K562 (cell line): Measurements from ENCODE around the gene USH1G. TPM values are rescaled to one million over a fixed set of nuclear protein-coding genes. Genes with fewer than 3 reads are reported as not detected.
A peak's percentile ranks its signal among the peaks of the same experiment; 100 is the strongest.

Source experiments
- PHF8 ChIP-seq: fragments of 200-600 bp; sonication (generic); IDR thresholded peaks from 2 replicates; pipeline ENCODE4 v1.6.1; 2012; ENCODE audit warnings: mixed run types, mild to moderate bottlenecking, inconsistent platforms, low read length, moderate library complexity, borderline replicate concordance
- POLR2G ChIP-seq: fragments of 200-400 bp; formaldehyde crosslinking; IDR thresholded peaks from 2 replicates; pipeline ENCODE4 v1.6.1; 2017; ENCODE audit warnings: low read depth, mild to moderate bottlenecking, antibody characterized with exemption, low read length, moderate library complexity
- POLR2H ChIP-seq: IDR thresholded peaks from 2 replicates; pipeline ENCODE4 v1.6.1; 2016; ENCODE audit warnings: missing genetic modification characterization, low read depth, mild to moderate bottlenecking, control low read depth, missing compliant biosample characterization, moderate library complexity
- RB1 ChIP-seq: fragments of 450-650 bp; IDR thresholded peaks from 2 replicates; pipeline ENCODE4 v1.6.1; 2017; ENCODE audit warnings: low read depth, mild to moderate bottlenecking
- polyA plus RNA-seq, 8 experiments: library from polyadenylated mRNA; depleted of rRNA in 4 of 8; stranded (reverse) in 5 of 8; unstranded in 3 of 8; fragments of >200 nt; fragmentation: Nextera tagmentation in 2 of 8; fragmentation: Illumina TruSeq in 1 of 8; extraction: Ambion mirVana in 2 of 8; extraction: Trizol in 1 of 8; gene quantifications; 2 replicates each; pipeline versions ENCODE4 v1.2.1 to v1.2.3, GENCODE V29; 2011 to 2014; ENCODE audit warnings: inconsistent platforms in 1 of 8, missing spikeins in 1 of 8
- total RNA-seq, 7 experiments: library from RNA; depleted of rRNA in 6 of 7; stranded (reverse); fragments of >200 nt in 6 of 7; fragmentation: Illumina TruSeq in 2 of 7; extraction: Trizol in 2 of 7; gene quantifications; 2 replicates each; pipeline versions ENCODE4 v1.2.1 to v1.2.3, GENCODE V29; 2011 to 2021; ENCODE audit warnings: low replicate concordance in 1 of 7
- TF ChIP-seq, protein P1 (sequence below): fragments of 200-600 bp; sonication (generic); IDR thresholded peaks from one replicate; pipeline ENCODE4 v1.6.1; 2012; ENCODE audit warnings: mild to moderate bottlenecking, low read depth, low read length, inconsistent platforms
- TF ChIP-seq, protein P2 (sequence below): sonication (generic); formaldehyde crosslinking; IDR thresholded peaks from 2 replicates; pipeline ENCODE4 v1.8.0; 2022; ENCODE audit warnings: mild to moderate bottlenecking, low read depth, missing genetic modification reagents
- TF ChIP-seq, protein P3 (sequence below): sonication (generic); IDR thresholded peaks from 2 replicates; pipeline ENCODE4 v1.6.1; 2016
- TF ChIP-seq, protein P4 (sequence below): fragments of 450-650 bp; IDR thresholded peaks from 2 replicates; pipeline ENCODE4 v1.6.1; 2016
- TF ChIP-seq, protein P5 (sequence below): fragments of 250-450 bp; sonication (Bioruptor Pico); IDR thresholded peaks from 2 replicates; pipeline ENCODE4 v1.4.0; 2020; ENCODE audit warnings: mild to moderate bottlenecking

The USH1G gene
- total and polyA plus RNA-seq, 9 of the 15 experiments (the other 6 are each of a cell fraction or from before 2014, with no cell fraction given), result 0.22 to 1.00 (median 0.64) TPM; not detected in 2

DNA sequence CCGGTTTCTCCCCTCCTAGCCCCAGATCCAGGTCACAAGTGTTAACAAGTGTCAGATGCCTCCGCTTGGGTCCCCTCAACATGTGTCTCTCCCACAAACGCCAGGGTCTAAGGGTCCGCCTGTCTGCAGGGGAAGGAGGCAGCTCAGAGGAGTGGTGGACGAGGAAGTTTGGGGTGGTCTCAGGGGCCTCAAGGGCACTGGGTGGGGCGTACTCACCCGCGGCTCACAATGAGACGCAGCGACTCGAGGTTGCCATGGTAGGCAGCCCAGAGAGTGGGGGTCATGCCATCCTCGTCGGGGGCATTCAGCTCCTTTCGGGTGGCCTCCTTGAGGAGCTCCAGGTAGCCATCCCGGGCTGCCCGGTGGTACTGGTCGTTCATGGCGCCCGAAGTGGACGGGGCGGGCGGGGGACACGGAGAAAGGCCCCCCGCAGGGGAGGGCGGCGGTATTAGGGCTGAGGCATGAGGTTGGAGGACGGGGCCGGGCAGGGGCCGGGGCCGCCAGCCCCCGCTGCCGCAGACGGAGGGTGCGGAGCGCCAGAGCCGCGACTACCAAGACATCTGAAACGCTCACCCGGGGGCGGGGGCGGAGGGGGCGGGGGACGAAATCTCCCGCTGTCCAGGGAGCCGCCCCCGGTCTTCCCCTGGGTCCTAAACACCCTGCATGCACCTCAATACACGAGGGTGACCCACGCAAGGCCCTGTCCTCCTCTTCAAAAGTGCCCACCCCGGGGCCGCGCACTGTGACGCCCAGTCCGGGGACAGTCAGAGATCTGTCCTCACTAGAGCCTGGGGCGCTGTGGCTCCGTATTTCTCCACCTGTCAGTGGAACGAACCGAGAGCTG is at the start of gene USH1G (continued):
- TF ChIP-seq, protein P1, sequence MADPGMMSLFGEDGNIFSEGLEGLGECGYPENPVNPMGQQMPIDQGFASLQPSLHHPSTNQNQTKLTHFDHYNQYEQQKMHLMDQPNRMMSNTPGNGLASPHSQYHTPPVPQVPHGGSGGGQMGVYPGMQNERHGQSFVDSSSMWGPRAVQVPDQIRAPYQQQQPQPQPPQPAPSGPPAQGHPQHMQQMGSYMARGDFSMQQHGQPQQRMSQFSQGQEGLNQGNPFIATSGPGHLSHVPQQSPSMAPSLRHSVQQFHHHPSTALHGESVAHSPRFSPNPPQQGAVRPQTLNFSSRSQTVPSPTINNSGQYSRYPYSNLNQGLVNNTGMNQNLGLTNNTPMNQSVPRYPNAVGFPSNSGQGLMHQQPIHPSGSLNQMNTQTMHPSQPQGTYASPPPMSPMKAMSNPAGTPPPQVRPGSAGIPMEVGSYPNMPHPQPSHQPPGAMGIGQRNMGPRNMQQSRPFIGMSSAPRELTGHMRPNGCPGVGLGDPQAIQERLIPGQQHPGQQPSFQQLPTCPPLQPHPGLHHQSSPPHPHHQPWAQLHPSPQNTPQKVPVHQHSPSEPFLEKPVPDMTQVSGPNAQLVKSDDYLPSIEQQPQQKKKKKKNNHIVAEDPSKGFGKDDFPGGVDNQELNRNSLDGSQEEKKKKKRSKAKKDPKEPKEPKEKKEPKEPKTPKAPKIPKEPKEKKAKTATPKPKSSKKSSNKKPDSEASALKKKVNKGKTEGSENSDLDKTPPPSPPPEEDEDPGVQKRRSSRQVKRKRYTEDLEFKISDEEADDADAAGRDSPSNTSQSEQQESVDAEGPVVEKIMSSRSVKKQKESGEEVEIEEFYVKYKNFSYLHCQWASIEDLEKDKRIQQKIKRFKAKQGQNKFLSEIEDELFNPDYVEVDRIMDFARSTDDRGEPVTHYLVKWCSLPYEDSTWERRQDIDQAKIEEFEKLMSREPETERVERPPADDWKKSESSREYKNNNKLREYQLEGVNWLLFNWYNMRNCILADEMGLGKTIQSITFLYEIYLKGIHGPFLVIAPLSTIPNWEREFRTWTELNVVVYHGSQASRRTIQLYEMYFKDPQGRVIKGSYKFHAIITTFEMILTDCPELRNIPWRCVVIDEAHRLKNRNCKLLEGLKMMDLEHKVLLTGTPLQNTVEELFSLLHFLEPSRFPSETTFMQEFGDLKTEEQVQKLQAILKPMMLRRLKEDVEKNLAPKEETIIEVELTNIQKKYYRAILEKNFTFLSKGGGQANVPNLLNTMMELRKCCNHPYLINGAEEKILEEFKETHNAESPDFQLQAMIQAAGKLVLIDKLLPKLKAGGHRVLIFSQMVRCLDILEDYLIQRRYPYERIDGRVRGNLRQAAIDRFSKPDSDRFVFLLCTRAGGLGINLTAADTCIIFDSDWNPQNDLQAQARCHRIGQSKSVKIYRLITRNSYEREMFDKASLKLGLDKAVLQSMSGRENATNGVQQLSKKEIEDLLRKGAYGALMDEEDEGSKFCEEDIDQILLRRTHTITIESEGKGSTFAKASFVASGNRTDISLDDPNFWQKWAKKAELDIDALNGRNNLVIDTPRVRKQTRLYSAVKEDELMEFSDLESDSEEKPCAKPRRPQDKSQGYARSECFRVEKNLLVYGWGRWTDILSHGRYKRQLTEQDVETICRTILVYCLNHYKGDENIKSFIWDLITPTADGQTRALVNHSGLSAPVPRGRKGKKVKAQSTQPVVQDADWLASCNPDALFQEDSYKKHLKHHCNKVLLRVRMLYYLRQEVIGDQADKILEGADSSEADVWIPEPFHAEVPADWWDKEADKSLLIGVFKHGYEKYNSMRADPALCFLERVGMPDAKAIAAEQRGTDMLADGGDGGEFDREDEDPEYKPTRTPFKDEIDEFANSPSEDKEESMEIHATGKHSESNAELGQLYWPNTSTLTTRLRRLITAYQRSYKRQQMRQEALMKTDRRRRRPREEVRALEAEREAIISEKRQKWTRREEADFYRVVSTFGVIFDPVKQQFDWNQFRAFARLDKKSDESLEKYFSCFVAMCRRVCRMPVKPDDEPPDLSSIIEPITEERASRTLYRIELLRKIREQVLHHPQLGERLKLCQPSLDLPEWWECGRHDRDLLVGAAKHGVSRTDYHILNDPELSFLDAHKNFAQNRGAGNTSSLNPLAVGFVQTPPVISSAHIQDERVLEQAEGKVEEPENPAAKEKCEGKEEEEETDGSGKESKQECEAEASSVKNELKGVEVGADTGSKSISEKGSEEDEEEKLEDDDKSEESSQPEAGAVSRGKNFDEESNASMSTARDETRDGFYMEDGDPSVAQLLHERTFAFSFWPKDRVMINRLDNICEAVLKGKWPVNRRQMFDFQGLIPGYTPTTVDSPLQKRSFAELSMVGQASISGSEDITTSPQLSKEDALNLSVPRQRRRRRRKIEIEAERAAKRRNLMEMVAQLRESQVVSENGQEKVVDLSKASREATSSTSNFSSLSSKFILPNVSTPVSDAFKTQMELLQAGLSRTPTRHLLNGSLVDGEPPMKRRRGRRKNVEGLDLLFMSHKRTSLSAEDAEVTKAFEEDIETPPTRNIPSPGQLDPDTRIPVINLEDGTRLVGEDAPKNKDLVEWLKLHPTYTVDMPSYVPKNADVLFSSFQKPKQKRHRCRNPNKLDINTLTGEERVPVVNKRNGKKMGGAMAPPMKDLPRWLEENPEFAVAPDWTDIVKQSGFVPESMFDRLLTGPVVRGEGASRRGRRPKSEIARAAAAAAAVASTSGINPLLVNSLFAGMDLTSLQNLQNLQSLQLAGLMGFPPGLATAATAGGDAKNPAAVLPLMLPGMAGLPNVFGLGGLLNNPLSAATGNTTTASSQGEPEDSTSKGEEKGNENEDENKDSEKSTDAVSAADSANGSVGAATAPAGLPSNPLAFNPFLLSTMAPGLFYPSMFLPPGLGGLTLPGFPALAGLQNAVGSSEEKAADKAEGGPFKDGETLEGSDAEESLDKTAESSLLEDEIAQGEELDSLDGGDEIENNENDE, result no peak
- TF ChIP-seq RB1 (peak; percentile 10; the same call in 1 of the 2 replicates), PHF8 (peak; percentile 41; the same call in 1 of the 2 replicates), POLR2G (peak; percentile 52), POLR2H (tag) (no peak)
- TF ChIP-seq, protein P2, sequence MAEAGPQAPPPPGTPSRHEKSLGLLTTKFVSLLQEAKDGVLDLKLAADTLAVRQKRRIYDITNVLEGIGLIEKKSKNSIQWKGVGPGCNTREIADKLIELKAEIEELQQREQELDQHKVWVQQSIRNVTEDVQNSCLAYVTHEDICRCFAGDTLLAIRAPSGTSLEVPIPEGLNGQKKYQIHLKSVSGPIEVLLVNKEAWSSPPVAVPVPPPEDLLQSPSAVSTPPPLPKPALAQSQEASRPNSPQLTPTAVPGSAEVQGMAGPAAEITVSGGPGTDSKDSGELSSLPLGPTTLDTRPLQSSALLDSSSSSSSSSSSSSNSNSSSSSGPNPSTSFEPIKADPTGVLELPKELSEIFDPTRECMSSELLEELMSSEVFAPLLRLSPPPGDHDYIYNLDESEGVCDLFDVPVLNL (CRISPR knock-in tag), result no peak
- TF ChIP-seq, protein P3, sequence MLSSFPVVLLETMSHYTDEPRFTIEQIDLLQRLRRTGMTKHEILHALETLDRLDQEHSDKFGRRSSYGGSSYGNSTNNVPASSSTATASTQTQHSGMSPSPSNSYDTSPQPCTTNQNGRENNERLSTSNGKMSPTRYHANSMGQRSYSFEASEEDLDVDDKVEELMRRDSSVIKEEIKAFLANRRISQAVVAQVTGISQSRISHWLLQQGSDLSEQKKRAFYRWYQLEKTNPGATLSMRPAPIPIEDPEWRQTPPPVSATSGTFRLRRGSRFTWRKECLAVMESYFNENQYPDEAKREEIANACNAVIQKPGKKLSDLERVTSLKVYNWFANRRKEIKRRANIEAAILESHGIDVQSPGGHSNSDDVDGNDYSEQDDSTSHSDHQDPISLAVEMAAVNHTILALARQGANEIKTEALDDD, result no peak
- TF ChIP-seq, protein P4, sequence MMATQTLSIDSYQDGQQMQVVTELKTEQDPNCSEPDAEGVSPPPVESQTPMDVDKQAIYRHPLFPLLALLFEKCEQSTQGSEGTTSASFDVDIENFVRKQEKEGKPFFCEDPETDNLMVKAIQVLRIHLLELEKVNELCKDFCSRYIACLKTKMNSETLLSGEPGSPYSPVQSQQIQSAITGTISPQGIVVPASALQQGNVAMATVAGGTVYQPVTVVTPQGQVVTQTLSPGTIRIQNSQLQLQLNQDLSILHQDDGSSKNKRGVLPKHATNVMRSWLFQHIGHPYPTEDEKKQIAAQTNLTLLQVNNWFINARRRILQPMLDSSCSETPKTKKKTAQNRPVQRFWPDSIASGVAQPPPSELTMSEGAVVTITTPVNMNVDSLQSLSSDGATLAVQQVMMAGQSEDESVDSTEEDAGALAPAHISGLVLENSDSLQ, result no peak
- TF ChIP-seq, protein P5, sequence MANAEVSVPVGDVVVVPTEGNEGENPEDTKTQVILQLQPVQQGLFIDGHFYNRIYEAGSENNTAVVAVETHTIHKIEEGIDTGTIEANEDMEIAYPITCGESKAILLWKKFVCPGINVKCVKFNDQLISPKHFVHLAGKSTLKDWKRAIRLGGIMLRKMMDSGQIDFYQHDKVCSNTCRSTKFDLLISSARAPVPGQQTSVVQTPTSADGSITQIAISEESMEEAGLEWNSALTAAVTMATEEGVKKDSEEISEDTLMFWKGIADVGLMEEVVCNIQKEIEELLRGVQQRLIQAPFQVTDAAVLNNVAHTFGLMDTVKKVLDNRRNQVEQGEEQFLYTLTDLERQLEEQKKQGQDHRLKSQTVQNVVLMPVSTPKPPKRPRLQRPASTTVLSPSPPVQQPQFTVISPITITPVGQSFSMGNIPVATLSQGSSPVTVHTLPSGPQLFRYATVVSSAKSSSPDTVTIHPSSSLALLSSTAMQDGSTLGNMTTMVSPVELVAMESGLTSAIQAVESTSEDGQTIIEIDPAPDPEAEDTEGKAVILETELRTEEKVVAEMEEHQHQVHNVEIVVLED (CRISPR knock-in tag), result no peak
